NCI-H524 (cell line): ENCODE results near the gene GDA.
A peak's percentile ranks its signal among the peaks of the same experiment; 100 is the strongest.
"Not testable (repeated sequence)": the region's sequence is repeated elsewhere in the genome, so short reads cannot be mapped to it uniquely, and the experiment has no call there.

Experiments
- DNase-seq, 2 experiments: peaks; one replicate each; lab custom pipeline; 2025; lab: John Stamatoyannopoulos, UW

Gene GDA

DNA sequence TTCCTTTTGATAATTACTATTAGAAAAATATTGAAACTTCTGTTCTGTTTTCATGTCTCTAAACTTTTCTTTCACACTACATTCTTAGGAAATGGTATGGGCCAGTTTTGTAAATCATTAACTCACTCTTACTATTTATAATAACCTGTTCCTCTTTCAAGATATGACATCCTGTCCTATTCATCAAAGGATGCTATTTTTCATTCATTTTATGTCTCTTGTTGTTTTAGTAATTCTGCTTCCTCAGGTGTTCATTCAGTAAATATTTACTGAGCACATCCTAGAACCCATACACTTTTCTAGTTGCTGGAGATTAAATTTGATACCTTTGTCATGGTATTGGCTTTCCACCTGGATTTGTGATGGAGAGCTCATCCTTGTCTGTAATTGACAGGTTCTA lies 58.0 kb downstream of the GDA start:
- DNase-seq = no peak

DNA sequence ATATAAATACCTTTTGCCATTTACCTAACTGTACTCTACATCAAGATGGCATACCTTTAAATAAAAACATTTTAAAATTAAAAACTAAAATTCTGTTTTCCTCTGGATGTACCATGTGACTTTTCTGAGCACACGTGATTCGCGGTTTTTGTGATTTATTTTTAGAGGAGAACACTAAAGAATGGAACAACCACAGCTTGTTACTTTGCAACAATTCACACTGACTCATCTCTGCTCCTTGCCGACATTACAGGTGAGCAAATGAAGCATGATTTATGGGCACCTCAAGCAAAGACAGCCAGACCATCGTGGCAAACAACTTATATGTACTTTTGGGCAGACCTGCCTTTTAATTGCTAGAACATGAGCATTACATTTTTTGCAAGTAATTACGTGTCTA lies 61.3 kb downstream of the GDA start:
- no peak for DNase-seq

DNA sequence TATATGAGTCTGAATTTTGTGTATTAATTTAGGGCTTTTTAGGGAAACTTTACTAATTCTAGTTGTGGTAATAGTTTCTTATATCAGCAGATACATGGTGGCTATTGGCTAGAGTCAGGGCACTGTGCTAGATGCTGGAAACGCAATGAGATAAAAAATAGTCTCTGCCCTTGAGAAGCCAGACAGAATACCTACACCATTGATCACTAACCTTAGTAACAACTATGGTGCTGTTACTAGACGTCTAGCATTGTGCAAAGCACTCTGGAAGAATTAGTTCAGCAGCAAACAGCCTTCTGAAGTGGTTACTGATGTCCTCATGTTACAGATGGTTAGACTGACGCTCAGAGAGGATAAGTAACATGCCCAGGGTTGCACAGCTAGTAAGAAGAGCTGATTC lies 61.8 kb downstream of the GDA start:
- DNase-seq = no peak

DNA sequence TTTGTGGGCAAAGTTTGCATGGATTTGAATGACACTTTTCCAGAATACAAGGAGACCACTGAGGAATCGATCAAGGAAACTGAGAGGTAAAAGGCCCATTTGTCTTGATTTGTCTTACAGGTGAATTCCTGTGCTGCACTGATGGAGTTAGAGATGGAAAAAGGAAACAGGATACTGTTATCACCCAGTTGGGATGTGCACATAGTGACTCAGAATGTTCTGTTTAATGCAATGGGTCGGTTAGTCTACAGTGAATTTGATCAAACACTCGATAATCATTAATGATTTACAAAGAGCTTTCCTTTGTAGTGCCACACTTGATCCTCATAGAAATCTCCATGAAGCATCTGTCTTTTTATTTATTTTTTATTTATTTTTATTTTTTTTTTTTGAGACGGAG lies 64.7 kb downstream of the GDA start:
- DNase-seq = no peak

DNA sequence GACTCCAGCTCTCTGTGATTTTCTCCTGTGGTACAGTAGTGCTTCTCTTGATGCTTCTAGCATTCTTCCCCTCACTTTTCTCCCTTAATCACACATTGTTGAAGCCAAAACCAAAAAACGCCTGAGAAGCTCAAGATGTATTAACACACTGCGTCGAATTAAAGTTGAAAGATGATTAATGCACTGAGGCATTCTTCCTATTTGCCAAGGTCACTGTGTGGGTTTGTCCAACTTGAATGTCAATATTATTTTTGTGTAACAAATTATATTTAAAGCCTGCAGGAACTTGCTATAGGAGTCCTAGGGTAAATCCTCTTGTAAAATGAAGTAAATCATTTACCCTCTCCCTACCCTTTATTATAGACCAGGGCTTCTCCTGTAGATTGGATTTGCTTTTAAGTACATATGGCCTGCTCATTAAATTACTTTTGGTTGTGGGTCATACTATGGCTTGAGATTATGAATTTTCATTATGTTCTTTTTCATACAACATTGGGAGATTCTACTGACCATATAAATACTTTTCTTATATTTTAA lies 68.1 kb downstream of the GDA start:
- no peak for DNase-seq

DNA sequence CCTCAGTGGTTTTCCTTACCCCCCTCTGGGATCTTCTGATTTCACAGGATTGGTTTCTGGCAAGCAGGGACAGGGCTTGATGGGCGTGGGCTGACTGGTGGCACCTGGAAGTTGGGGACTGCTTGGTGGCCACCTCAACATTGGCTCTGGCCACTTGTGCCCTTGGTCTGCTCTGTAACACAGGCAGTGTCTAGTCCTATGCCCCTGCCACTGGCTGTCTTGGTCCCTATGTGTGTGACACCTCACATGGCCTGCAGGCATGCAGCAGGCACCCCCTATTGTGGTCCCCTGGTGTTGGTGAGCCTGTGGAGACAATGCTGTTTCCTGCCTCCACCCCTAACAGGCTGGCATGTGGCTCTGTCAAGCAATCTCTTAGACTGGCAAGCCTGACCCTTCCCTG lies 71.3 kb downstream of the GDA start:
- no peak for DNase-seq

DNA sequence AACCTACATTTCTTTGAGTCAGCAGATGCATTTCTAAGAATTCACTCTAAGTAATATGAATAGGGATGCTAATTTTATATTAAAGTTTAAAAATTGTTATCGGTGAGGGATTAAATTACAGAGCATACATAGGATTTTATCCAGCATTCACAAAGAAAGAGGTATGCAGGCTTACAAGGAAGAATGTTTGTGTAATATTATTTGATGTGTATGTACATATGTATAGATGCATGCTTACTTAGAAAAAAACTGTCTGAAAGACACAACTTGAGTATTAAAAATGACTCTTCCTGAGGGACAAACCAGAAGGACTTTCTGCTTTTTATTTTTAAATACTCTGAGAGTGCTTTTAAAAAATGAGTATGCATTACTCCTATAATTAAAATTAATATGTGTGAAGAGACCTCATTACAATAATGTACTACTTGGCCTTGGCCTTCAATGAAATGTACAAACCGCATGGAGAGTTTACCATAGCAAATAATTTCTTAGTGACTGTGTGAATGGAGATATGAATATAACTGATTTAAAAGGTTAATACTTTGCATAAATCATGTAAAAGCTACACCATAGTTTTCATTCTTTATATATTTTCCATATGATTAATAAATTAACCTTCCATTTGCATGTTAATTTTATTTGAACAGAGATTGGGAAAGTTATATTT lies 77.0 kb downstream of the GDA start:
- DNase-seq = no peak

DNA sequence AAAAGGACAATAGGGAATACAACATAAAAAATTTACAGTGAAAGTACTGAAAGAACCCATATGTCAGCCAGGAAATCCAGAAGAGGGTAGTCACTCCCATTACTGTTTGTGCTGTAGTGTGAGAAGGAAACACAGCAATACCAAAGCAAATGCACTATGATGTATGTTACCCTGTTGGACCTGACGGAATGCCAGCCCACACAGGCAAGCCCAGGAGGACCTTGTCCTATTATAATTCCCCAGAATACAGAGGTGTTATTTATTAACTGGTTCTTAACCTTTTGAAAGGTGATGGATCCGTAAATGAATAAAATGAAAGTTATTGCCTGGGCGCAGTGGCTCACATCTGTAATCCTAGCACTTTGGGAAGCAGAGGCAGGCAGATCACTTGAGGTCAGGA lies 79.0 kb downstream of the GDA start:
- DNase-seq = no peak

DNA sequence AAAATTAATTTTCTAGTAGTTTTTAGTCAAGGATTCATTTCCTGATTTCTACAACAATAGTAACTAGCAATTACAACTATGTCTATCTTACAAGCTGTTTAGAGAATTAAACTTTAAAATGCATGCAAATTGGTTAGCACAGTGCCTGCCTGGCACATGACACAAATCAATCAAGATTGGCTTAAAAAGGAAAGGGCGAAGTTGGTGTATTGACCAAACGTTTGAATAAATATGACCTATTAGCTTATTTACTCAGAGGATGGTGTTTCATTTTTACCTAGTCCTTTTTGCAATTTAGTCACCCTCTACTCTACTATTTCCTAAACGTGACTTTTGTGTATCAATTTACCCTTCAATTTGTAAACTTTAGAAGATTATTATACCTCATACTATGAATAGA lies 83.5 kb downstream of the GDA start:
- no peak for DNase-seq

DNA sequence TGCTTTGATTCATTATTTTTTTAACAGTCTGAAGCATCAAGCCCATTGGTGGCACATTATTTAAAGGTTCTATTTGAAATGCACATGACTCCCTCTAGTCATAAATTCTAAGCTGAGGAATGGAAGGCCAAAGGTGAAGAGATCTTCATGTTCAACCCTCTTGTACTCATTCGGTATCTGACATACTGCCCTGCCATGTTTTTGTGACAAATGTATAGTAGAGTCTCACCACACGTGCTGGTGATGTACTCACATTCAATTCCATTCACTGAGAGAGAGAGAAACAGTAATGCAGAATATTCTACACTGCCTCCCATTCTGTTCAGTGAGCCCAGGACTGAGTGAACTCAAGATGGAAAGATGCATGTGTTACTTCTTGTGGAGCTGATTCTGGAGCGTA lies 98.3 kb downstream of the GDA start:
- no peak for DNase-seq

DNA sequence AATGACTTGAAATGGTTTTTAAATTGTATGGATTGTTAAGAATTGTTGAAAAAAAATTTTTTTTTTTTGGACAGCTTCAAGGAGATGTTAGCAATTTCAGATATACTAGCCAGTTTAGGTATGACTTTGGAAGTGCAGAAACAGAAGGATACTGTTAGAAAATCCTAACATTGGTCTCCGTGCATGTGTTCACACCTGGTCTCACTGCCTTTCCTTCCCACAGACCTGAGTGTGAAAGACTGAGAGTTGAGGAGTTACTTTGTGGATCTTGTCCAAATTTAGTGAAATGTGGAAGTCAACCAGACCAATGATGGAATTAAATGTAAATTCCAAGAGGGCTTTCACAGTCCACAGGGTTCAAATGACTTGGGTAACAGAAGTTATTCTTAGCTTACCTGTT lies 102.3 kb downstream of the GDA start:
- no peak for DNase-seq

DNA sequence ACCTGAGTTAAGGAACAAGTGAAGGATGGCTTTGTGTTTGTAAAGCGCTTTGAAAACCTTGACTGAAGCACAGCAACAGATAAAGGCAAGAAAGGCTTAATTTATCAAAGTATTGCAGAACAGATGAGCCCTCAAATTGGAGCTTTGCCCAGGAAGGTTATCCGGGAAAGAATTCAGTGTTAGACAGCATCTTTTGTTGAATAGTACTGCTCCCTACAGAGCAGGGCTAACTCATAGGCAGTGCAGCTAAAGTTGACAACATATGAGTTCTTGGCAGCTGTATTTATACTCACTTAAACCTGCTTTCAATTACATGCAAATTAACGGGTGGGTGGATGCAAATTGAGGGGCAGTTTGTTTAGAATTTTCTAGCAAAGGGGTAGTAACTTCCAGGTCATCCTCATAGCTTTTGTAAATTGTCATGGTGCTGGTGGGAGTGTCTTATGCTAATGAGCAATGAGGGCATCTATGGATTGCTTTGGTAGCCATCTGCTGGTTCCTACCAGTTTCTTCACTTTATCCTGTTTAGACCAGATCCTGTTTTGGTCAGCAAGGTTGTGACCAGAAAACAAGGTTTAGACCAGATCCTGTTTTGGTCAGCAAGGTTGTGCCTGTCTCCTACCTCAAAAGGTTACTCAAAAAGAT lies 105.8 kb downstream of the GDA start:
- DNase-seq = no peak

DNA sequence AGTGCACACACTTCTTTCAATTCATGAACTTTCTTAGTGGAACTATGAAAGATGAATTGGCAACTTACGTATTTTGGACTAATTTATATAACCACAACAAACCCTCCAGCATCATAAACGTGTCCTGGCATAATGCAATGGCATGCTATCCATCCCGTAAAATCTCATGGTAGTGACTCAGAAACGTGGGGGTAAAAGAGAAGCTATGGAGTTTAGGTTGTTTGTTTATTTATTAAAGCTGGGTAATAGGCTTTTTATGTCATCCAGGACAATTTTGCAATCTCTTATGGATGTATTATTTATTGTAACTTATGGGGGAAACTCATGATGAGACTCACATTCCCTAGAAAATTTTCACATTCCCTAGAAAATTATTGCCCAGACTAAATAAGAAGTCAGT lies 106.3 kb downstream of the GDA start:
- DNase-seq = no peak

DNA sequence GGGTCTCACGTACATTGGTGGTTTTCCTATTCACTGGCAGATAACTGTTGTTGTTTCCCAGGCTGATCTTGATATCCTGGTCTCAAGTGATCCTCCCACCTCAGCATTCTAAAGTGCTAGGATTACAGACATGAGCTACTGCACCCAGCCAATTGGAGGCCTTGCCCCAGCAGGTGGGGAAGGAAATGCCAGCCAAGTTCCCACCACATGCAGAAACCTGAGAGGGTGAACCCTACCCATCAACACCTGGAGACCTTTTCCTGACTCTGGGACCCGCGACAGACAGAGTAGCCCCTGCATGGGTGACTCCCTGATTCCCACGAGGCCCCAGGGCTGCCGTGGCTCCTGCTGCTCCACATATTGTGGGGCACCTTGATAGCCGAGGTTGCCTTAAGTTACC lies 107.7 kb downstream of the GDA start:
- DNase-seq = no peak

DNA sequence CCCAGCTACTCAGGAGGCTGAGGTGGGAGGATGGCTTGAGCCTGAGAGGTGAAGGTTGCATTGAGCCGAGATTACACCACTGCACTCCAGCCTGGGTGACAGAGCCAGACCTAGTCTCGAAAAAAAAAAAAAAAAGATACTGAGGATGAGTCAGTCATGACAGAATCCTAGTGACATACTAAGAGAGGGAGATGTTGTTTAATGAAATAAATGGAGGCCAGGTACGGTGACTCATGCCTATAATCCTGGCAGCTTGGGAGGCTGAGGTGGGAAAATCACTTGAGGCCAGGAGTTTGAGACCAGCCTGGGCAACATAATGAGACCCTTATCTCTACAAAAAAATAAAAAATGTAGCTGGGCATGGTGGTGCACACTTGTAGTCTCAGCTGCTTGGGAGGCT lies 108.6 kb downstream of the GDA start:
- DNase-seq = no peak

DNA sequence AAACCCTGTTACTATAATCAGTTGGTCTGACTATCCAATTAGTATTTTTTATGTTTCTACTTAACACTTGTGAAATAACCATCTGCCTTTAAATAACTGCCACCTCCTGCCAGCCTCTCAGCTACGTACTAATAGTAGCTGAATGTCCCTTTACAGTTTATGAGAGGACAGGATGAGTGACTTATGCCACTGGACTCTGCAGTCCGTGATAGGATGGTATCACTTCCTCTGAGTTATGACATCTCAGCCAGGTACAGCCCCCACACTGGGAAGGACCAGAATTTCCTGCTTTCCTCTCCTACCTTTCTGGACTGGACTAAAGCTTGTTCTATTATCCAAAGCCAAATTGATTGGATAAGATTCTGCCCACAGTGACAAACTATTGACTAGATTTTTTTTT lies 112.8 kb downstream of the GDA start:
- peak in 1 of 2 experiments; percentile 37 for DNase-seq

DNA sequence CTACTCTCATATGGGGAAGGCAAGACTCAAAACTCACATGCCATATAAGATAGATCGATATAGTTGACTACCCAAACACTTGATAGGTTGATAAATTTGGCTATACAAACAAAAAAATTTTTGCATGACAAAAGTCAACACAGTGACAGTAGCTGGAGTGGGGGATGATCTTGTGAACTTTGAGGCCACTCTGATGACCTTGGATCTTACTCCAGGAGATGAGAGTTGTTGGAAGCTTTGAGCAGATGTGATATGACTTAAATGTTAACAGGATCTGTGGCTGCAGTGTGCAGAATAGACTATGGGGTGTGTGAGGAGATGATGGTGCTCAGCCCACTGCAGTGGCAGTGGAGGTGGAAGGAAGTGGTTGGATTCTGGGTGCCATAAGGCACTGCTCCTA lies 114.3 kb downstream of the GDA start:
- DNase-seq = no peak

DNA sequence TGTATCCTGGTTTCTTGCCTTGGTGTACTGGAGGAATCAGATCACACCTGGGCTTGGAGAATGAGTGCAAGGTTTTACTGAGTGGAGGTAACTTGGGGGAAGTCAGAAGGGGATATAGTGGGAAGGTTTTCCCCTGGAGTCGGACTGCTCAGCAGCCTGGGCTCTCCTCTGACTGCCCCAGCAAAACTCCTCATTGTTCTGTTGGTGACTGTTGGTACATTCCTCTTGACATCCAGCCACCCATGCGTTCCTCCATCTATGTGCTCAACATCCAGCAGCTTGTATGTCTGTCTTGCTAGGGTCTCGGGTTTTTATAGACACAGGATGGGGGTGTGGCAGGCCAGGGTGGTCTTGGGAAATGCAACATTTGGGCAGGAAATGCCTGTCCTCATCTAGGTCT lies 119.7 kb downstream of the GDA start:
- DNase-seq = no peak

DNA sequence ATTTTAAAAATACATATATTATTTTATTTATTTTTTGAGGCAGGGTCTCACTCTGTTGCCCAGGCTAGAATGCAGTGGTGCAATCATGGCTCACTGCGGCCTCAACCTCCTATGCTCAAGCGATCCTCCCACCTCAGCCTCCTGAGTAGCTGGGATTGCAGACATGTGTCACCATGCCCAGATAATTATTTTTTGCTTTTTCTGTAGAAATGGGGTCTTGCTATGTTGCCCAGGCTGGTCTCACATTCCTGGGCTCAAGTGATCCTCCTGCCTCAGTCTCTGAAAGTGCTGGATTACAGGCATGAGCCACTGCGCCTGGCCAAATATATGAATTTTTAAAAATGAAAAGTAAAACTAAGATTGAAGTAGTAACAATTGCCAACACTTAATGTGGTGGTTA lies 121.1 kb downstream of the GDA start:
- DNase-seq = not testable (repeated sequence)

DNA sequence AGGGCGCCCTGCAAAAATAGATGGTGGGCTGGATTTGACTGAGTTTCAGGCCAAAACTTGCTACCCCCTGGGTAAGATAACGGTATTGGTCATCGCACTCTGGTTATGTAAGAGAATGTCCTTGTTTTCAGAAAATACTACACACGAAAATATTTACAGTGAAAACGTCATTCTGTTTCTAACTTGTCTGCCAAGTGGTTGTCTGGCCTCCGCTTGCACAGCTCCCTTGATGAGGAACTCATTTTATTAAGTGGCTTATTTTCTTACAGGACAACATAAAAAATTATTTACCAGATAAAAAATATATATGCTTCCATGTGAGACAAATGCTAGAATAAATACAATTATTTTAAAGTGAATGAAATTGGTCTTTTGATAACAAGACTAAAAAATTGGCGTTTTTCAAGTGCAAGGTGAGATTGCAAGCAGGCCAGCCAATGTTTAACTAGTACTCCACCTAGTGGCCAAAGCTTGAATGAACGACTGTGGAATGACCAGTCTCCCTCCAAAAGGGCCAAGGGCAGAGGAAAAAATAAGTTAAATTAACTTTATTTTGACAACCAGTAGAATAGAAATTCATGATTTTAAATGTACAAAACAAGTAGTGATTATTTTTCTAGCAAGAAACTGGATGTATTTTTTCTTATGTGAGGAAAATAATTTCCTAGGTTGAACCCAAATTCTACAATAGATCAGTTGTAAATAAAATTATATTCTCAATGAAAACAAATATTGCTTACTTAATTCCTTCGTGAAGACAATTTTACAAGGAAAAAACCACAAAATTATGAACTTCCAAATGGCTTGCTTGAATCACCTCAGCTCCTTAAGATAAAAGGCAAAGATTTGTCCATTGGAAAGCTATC lies 122.6 kb downstream of the GDA start:
- DNase-seq = peak in 1 of 2 experiments; percentile 17

DNA sequence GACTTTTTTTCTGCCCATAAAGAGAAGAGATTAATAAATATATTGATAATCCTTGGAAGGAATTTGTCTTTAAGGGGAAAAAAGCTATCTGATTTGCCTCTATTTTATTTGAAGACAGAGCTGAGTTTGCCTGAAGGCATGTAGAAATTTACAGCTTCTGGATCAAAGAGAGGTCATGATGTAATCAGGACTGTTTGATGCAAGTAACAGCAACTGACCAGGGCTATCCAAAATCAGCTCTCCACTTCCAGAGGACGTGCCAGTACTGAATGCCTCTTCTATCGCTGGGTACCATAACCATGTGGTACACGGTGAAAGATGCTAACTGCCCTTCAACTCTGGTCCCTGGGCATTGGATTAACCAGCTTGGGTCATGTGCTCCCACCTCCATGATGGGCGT lies 125.2 kb downstream of the GDA start:
- no peak for DNase-seq

DNA sequence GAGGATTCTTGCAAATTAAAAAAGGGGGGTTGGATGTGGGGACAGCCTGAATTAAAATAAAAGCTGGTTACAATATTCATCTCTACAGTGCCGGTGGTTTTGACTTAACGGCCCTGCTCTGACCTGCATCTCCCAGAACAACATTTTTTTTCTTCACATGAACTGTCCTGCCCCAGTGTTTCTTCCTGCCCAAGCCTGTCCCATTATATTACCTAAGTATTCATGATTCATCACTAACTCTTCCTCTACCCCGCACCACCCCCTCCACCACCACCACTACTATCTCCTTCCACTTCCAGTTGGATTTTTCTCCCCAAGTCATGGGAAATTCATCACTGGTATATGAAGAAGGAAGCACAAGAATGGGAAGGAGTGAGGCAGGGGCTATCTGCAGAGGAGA lies 125.7 kb downstream of the GDA start:
- DNase-seq = no peak

DNA sequence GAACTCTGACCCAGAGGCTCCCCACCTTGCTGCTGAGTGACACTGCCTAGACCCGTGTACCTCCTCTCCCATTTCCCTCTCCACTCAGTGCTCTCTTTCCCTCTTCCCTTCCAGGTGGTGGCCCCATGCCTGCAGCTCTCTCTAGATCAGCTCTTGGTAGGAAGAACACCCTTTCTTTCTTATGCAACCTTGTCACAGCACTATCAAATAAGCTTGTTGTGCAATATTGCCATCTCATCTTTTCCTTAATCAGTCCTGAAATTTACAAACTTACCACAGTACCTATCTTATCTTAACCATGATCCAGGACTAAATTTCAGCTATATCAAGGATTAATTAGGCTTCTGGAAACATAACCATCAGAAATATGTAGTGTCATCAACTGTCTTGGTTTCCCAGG lies 127.2 kb downstream of the GDA start:
- DNase-seq = no peak
